ENCODE data around the gene LRP1B.
"Not testable (repeated sequence)": the region's sequence is repeated elsewhere in the genome, so short reads cannot be mapped to it uniquely, and the experiment has no call there.

Gene LRP1B

DNA sequence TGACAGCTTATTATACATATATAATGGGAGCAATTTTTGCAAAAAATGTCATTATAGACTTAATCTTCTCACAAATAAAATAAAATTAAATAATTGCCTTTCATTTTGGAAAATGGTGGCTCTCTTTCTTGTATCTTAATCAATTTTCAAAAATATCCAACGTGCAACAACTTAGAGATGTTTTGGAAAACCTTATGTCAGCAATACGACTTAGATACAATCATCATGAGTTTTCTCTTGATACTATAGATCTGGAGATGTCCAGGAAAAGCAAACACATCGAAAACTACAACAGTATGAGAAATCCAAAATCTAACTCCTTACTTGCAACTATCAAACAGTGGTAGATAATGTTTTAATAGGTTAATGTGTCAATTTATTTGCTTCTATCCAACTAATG lies 1529.0 kb downstream of the LRP1B start:
- DNase-seq (ENCODE audit: low read depth), result no peak

- no peak for DNase-seq (ENCODE audit: low read depth)
Observed at GRCh38 chr2:140601342-140601741, 1529.5 kb downstream of the LRP1B start.

DNA sequence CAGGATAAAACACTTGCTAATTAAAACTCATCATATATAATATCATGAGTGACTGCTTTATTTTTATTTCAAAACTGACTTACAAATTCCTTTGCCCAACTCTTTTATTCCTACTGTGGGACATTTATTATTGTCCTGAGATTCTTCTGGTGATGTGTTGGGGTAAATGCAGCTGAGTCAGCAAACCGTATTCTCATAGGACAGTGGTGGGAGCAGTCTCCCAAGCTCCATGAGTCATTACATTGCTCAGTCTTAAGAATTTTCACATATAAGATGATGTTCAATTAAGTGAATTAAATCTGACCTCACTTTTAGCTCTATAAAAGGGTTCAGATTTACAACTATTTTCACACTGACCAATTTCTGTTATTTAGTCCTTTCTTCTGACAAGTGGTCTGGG lies 1530.7 kb downstream of the LRP1B start:
- DNase-seq (ENCODE audit: low read depth), result no peak

DNA sequence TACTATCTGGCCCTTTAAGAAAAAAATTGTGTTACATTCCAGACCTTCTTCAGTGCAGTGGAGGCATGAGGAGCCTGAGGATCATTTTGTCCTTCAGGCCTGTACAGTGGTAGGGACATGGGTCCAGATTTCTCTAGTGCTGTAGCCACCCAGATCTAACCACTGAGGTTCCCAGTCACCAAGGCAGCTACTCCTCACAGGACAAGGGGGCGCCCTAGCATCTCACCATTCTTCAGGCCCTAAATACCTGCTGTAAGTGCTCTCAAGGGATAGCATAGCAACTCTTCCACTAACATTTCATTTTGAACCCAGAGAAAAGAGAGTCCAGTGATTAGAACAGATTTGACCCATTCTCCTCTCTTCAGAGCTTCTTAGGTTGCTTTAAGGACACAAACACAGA lies 1533.0 kb downstream of the LRP1B start:
- DNase-seq (ENCODE audit: low read depth), result no peak

DNA sequence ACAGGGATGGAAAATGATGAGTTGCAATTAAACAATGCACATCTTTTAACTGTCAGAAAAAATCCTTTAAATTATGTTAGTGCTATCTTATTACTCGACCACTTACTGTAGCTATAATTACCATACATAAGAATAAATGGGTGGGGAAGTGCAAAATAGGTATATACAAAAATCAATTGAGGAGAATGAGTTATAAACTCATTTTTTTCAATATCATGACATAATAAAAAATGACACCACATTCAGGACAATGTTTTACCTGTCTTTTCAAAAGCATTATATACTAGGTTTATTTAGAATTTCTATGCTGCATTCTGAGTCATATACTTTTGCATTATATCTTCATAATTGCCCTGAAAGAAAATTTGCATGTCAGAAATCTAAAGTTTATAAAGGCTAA lies 1533.6 kb downstream of the LRP1B start:
- no peak for DNase-seq (ENCODE audit: low read depth)

- no peak for DNase-seq (ENCODE audit: low read depth)
Observed at GRCh38 chr2:140596447-140596846, 1534.4 kb downstream of the LRP1B start.

DNA sequence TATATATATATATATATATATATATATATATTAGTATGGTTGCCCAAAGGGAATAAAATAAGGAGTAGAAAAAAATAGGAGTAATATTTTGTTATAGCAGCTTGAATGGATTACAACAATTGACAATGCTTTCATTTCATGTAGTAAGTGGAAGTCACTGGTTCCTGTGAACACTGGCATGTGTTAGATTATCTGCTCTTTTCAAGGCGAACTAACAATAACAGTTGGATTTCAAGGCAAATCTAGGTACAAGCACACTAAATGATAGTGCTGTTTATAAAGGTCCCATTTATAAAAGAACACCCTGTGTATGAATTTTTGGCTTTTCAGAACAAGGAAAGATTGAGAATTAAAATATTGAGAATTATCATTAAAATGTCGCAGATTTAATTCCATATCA lies 1535.7 kb downstream of the LRP1B start:
- no peak for DNase-seq (ENCODE audit: low read depth)

DNA sequence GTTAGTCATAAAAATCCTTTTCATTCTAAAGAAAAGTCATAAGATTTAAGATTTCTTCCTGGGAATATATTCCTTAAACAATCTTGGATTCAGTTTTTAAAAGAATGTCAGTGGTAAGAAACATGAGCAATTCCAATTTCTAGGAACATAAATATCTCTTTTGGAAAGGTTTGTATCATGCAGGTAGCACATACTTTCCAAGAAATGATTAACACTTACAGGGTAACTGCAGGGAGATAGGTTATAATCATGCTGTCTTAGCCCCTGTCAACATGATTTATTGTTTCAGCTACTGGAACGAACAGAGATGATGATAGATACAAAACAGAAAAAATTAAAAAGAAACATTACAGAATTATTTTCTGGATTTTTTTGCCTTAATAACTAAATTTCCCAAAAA lies 1537.7 kb downstream of the LRP1B start:
- DNase-seq (ENCODE audit: low read depth), result no peak

DNA sequence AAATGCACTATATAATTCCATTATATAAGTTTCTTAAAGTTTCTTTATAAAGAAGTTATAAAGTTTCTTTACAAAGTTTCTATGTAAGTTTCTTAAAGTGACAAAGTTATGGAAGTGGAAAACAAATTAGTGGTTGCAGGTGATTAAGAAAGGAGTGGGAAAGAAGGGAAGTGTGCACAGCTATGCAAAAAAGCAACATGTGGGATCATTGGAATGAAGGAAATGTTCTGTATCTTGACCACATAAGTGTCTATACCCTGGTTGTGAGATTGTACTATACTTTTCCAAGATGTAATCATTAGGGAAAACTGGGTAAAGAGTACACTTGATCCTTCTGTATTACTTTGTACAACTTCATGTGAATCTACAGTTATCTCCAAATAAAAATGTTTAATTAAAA lies 1541.1 kb downstream of the LRP1B start:
- no peak for DNase-seq (ENCODE audit: low read depth)

- no peak for DNase-seq (ENCODE audit: low read depth)
Observed at GRCh38 chr2:140589273-140589672, 1541.5 kb downstream of the LRP1B start.

DNA sequence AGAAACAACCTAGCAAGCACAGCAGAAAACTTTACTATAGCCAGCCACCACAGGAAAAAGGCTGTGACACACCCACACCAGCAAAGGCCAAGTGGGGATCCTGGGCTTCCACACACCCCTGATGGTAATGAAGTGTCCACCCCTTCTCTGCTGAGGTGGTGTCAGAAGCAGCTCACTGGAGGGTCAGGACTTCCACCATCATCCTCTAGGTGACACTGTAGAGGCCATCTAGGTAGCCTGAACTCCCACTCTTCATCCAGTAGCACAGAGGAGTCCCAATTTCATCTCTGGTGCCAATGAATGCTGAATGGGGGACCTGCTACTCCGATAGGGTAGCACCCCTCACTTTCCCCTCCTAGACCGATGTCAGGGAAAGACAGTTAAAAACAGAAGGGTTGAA lies 1544.4 kb downstream of the LRP1B start:
- DNase-seq (ENCODE audit: low read depth), result no peak

- DNase-seq (ENCODE audit: low read depth), result no peak
Observed at GRCh38 chr2:140585016-140585415, 1545.8 kb downstream of the LRP1B start.

DNA sequence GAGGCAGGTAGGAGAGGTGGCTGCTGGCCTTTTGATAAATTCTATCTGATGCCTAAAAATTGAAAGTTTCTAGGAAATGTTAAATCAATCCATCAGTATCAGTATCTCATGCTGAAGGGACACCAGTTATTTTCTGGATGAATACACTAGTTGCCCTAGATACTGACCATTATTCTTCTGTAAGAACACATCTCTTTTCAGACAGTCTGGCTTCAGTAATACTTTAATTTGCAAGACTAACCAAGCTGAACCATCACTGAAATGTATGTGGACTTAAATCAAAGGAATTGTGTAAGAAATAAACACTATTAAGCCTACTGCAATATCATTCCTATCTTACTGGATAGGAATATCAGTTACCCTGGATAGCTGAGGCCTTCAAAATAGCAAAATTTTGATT lies 1546.3 kb downstream of the LRP1B start:
- DNase-seq (ENCODE audit: low read depth), result no peak

- DNase-seq (ENCODE audit: low read depth), result no peak
Observed at GRCh38 chr2:140580532-140581151, 1550.2 kb downstream of the LRP1B start.

- no peak for DNase-seq (ENCODE audit: low read depth)
Observed at GRCh38 chr2:140577453-140577852, 1553.4 kb downstream of the LRP1B start.

DNA sequence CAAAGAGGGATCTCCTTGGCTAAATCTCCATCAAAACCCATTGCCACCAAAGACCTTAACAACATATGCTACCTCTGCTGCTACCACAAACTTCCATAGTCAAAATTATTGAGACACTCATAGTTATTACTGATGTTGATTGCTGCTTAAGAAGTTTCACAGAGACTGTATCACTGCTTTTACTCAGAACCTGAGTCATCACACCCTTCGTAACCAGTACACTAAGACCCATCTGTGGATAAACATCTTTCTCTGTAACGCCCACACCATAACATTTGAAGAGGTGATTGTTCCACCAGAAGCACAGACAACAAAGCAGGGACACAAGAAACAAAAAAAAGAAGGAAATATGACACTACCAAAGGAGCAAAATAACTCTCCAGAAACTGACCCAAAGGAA lies 1563.1 kb downstream of the LRP1B start:
- no peak for DNase-seq (ENCODE audit: low read depth)

DNA sequence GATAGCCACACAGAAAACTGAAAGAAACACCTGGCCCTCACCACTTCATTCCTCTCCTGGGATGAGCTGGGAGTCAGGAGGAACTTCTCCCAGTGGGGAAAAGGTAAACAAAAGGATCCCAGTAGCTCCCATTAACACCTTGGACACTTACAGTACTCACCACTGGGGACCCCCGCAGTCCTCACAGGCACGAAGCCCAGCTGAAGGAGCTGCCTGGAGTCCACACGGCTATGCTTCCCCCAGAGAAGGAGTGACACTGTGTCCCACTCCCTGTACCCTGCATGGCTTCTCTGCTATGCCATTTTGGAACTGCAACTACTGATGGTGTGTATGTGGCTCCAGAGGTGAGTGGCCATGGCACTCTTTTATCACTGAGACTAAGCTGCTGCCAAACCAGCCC lies 1565.1 kb downstream of the LRP1B start:
- no peak for DNase-seq (ENCODE audit: low read depth)

GRCh38 chr2:140555701-140556100 lies 1575.1 kb downstream of the LRP1B start:
- DNase-seq (ENCODE audit: low read depth), result no peak

- DNase-seq (ENCODE audit: low read depth), result no peak
Observed at GRCh38 chr2:140552634-140553033, 1578.2 kb downstream of the LRP1B start.

- DNase-seq (ENCODE audit: low read depth), result no peak
Observed at GRCh38 chr2:140551287-140551686, 1579.5 kb downstream of the LRP1B start.

DNA sequence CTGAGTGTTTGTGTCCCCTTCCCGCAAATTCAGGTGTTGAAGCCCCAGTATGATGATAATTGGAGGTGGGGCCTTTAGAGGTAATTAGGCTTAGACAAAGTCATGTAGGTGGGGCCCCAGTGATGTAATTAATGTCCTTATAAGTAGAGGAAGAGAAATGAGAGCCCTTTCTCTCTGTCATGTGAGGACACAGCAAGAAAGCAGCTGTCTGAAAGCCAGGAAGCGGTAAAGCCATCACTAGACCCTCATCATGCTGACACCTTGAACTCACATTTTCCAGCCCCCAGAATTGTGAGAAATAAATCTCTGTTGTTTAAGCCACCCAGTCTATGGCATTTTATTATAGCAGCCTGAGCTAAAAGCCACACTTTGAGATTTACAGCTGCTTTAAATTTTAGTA lies 1580.0 kb downstream of the LRP1B start:
- no peak for DNase-seq (ENCODE audit: low read depth)

- DNase-seq (ENCODE audit: low read depth), result not testable (repeated sequence)
Observed at GRCh38 chr2:140544769-140545168, 1586.0 kb downstream of the LRP1B start.

DNA sequence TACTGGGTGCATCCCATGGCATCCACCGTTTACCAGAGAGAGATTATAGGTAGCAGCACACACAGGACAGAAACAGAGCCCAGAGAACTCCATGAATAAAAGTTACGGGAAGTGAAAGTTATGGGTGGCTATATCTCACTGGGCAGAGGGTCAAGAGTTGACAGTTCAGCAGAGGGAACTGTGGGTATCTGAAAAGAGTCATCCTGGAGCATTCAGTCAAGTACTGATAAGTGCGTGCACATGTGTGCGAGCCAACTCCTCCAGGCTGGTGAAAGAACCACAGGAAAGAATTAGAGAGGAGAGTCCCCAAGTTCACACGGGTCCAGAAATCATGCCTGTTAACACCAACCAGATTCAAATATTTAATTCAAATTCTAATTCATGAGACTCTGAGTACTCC lies 1588.2 kb downstream of the LRP1B start:
- DNase-seq (ENCODE audit: low read depth), result no peak

DNA sequence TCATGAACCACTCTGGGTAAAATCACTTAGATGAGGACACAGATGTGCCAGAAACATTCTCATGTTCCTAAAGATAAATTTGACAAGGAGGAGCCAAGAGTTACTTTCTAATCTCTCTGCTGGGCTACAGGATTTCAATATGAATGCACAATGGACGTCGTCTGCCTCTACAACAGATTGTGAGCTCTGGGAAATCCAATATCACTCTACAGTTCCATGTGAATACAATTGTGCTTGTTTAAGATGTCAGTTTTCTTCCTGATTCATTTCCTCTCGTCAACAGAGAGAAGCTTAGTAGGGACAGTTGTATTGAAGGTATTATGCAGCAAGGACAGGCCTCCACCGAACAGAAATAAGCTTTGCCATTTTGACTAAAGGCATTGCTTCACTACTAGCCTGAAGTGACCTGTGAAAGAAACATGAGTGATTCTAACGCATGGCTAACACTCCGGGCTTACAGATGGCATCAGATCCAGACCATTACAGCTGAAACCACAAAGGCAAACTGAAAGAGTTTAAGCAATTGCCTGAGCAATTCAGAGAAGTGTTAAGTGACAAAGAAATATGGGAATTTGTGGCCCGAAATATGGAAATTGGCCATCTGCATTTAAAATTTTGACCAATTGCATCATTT lies 1591.5 kb downstream of the LRP1B start:
- no peak for DNase-seq (ENCODE audit: low read depth)

All from GM04503 (cell line).